ENCODE measurements around the gene FBN1.

Gene FBN1

GRCh38 chr15:48462688-48463087 is 182.8 kb downstream of the FBN1 start:
- DNase-seq, result no peak

DNA sequence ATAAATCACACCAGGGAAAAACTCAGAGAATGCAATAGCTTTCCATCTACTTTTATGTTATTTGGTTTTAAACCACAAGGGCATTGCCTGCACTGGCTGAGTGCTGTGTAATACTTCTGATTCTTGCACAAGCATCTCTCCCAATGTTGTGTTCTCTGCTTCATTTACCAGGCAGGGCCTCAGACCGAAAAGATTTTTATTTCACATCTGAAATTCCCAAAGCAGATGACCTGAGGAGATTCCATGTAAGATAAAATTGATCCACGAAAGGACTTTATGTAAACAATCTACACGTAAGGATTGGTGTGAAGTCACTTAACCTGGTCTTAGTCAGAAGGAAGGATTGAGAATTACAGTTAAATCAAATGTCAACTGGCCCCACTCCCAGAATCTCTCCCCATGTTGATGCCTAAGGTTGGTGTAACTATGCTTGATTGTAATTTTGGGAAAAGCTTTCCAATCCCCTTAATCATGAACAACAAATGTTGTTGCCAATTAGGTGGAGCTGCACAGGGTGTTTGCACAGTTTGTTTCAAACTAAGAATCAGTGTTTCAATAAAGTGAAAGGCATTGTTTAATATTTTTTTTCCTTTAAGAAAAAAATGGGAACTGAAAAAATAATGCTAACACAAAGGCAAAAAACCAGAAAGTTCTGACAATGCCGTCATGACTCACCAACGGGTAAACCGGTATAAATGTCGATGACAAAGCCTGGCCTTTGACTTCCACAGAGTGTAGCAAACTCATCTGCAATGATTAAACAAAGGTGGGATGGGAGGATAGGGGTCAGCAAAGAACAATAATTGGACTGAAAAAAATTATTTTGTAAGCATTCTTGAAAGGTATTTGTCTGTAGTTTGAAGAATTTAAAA is 185.7 kb downstream of the FBN1 start:
- no peak for DNase-seq

DNA sequence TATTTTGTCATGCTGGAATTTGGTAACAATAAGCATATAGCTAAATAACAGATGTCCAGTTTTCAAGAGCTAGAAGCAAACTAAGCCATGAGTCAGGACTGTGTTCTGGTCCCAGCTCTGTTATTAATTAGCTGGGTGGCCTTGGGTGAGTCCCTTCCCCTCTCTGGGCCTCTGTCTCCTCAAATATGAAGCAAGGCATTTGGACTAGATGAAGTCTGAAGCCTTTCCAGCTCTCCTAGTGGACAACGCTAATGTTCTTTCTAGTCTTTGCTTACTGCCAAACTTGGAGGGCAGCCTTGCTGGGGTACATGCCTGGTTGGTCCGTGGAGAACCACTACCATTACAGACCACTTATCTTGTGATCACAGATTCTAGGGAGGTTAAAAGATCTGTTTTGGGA is 186.6 kb downstream of the FBN1 start:
- DNase-seq, result no peak

GRCh38 chr15:48456134-48456533 is 189.4 kb downstream of the FBN1 start:
- DNase-seq, result no peak

DNA sequence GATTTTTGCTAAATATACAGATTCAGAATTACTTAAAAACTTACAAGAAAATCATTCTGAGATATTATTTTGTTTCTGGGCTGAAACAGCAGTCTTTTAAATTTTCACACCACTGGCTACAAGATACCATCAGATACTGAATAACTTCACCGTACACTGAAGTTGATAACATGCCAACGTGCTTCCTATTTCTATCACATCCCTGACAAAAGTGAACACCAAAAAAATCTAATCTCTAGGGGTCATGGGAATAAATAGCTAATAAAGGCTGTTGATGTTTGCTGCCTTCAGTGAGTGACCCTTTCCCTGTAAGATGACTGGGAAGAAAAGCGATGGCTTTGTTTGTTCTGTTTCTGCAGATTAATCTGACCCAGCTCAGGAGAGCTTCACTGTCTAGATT is 193.8 kb downstream of the FBN1 start:
- no peak for DNase-seq

GRCh38 chr15:48451241-48451640 is 194.3 kb downstream of the FBN1 start:
- no peak for DNase-seq

DNA sequence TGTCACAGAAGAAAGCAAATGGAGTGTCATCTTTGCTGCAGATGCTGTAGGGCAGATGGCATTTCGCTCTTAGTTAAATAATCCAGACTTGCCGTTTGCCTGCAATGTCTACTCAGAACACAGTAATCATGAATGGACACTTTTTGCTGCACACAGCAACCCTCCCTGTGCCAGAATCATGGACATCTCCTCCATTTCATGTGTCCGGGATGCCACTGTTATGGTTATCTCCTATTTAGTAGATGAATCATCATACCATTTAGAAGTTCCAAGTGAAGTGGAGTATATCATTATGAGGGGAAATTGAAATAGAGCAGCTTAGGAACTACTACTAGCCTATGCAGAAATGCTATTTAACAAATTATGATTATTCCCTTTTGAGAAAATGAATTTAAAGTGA is 195.8 kb downstream of the FBN1 start:
- DNase-seq, result no peak

DNA sequence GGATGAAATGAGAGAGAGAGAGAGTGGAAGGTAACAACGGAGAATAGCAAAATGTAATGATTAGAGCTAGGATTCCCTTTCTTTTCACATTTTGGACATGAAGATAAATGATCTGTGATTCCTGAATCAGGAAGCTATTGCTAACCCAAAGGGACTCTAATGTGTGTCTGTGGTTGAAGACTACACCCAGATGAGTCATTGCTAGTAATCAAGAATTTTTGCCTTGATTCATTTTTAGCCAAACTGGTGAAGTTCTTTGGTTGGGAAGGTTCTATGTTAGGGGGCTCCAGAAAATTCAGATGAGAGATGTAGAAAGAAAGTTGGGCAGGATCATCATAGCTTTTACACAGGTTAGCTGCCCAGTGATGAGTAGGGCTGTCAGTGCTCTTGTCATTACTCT is 197.9 kb downstream of the FBN1 start:
- DNase-seq, result no peak

GRCh38 chr15:48447058-48447457 is 198.5 kb downstream of the FBN1 start:
- no peak for DNase-seq

DNA sequence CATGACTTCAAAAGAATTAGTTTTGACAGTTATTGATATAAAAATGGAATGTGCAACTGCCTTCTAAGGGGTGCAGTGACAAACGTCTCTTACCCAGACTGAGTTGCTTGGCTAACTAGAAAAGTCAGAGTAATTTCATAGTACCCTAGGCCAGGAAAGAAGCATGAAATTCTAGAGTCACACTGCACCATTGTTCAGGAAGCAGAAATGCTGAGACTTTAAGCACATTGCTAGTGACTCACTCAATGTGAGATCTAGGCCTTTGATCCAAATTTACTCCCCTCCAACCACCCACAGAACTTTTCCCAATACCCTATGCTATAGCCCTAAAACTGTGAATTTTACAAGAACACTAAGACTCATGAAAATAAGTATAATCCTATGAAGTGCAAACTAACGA is 203.5 kb downstream of the FBN1 start:
- no peak for DNase-seq

DNA sequence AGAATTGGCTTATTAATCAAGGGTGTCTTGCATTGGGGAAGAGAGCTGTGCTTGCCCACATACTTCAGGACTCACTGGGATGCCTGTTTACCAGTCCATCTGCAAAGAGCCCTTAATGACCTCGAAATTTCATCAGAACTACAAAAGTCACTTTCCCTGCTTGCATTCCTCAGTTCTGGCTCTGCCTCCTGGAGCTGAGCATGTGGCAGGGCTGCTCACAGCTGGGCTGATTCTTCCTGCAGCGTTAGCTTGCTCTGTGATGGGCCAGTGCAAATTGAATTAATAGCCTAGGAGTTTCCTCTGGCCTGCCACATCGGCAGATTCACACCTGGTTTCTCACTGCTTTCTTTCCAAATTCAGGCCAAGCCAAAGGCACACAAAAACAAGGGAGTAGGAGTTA is 205.4 kb downstream of the FBN1 start:
- no peak for DNase-seq

DNA sequence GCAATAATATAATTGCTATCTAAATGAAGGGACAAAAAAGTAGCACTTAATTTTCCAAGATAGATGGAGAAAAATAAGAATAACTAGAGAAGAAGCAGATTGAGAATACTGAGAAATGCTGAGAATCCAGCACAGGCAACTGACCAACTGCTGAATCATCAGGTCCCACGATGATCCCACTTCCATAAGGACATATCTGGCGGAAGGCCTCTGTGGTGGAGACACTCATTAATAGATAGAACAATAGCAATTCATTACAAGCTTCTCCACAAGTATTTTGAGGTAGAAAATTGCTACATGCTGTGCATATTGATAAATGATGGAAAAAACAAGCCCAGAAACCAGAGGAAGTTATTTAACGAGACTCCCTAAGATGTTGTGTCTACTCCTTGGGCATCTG is 208.3 kb downstream of the FBN1 start:
- DNase-seq, result no peak

GRCh38 chr15:48435321-48435720 is 210.2 kb downstream of the FBN1 start:
- DNase-seq, result no peak

DNA sequence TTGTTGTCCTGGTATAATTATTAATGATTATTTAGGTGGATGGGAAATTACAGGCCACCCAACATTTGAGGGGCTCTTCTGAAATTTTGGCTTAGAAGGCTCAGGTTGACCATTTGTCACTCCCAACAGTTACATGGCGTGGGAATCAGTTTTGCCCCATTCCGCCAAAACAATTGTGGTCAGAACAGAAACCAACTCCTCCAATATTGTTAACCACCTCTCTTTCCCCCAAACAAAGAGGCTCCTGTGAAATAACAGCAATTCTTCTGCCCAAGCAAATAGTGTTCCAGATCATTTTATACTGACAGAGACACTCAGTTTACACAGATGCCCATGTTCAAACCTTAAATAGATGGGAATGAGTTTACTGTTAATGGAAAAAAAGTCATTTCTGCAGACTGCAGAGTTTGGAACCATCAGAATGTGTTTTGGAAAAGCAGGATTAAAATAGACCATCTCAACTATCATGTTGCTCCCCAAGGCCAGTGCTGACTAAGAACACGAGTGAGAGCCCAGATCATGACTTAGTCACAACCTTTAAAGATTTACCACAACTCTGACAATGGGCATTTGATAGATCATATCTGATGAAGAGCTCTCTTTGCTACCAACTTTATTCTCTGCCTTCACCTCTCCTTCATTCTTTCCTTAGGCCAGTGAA is 212.2 kb downstream of the FBN1 start:
- no peak for DNase-seq

GRCh38 chr15:48432688-48433087 is 212.8 kb downstream of the FBN1 start:
- DNase-seq, result no peak

- DNase-seq, result no peak
Observed at GRCh38 chr15:48427960-48428547, 217.5 kb downstream of the FBN1 start.

- DNase-seq, result no peak
Observed at GRCh38 chr15:48427479-48427878, 218.0 kb downstream of the FBN1 start.

DNA sequence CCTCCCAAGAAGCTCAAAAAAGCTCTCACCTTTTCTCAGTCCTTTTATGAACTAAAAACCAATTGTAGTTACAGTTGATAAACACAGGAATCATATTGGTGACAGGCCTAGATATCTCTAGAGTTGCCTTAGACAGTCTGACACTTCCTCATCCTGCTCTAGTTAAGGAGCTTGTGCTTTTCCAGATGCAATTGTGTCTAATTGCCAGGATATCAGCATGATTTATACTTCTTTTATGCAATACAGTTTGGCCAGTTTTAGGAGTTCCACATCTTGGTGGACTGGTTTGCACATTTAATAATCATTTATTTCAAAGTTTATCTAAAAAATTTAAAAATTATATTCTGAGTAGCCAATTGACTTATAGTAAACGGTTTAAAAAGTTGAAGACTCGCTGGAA is 218.6 kb downstream of the FBN1 start:
- DNase-seq, result no peak

- DNase-seq, result no peak
Observed at GRCh38 chr15:48426044-48426443, 219.5 kb downstream of the FBN1 start.

- no peak for DNase-seq
Observed at GRCh38 chr15:48425051-48425450, 220.5 kb downstream of the FBN1 start.

GRCh38 chr15:48423896-48424475 is 221.5 kb downstream of the FBN1 start:
- DNase-seq, result no peak

GRCh38 chr15:48423342-48423741 is 222.2 kb downstream of the FBN1 start:
- DNase-seq, result no peak

- no peak for DNase-seq
Observed at GRCh38 chr15:48422401-48422800, 223.1 kb downstream of the FBN1 start.

DNA sequence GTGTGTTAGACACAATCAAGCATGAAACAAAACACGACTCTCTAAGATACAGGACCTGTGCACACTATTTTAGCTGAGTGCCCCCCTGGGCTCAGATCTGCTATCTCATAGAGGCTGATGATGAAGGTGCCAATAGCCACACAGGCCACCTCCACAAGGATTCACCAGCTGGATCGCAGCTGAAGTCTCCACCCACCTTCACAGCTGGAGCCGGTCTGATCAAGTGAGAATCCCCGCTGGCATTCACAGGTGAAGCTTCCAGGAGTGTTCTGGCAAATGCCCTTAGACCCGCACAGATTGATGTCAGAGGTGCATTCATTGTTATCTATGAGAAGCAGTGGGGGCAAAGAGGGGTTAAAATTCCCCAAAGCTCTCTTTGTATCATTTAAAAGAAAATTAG is 224.1 kb downstream of the FBN1 start:
- no peak for DNase-seq
